SK-N-MC (cell line): ENCODE results near the gene ZRSR2.

Experiments used
- EZH2 ChIP-seq: fragments of 200-600 bp; sonication (generic); IDR thresholded peaks from one replicate; pipeline ENCODE4 v1.6.1; 2017; ENCODE audit warnings: antibody characterized with exemption
- POLR2AphosphoS5 ChIP-seq: IDR thresholded peaks from 2 replicates; pipeline ENCODE4 v1.6.1; 2012; ENCODE audit warnings: mild to moderate bottlenecking, low read depth, low read length, borderline replicate concordance

GRCh38 chrX:15854080-15854655 is 63.9 kb downstream of the ZRSR2 start:
- TF ChIP-seq EZH2 = no peak
- TF ChIP-seq POLR2AphosphoS5 = no peak
